DMS114 treated with DMSO at 0.1 percent for 48 hours (cell line): ENCODE results near the gene ALB.
"Not testable (repeated sequence)": the region's sequence is repeated elsewhere in the genome, so short reads cannot be mapped to it uniquely, and the experiment has no call there.

Experiments used
- DNase-seq: peaks from one replicate; lab custom pipeline; 2025; ENCODE audit not compliant: unreplicated experiment; lab: John Stamatoyannopoulos, UW

ALB gene

DNA sequence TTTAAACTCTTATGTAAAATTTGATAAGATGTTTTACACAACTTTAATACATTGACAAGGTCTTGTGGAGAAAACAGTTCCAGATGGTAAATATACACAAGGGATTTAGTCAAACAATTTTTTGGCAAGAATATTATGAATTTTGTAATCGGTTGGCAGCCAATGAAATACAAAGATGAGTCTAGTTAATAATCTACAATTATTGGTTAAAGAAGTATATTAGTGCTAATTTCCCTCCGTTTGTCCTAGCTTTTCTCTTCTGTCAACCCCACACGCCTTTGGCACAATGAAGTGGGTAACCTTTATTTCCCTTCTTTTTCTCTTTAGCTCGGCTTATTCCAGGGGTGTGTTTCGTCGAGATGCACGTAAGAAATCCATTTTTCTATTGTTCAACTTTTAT is at the start of gene ALB:
ALB (plus strand) TSS at position 246 of the 400 bp plus-strand sequence; CDS start at position 287, 41 bp downstream.
- no peak for DNase-seq

GRCh38 chr4:73357174-73357573 is 46.9 kb upstream of the ALB start:
- DNase-seq = not testable (repeated sequence)

- not testable (repeated sequence) for DNase-seq
Observed at GRCh38 chr4:73369506-73370199, 34.4 kb upstream of the ALB start.

- DNase-seq = no peak
Observed at GRCh38 chr4:73375328-73375741, 28.8 kb upstream of the ALB start.

DNA sequence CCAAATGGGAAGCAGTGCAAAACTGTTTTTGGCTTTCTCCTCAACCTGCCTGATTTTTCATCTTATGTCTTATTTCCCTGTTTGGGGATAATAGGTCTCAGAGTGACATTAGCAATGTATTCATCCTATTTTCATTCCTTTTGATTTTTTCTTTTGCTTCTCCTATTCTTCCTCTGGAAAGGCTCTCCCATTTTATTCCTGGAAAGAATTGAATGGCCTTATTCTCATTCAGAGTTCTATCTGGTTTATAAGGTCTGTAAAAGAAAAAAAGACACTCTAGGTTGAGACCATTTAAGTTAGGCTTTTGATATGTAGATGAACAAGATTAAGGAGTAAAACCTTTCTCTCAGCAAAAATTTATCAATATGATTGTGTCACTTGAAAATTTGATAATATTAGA is 27.8 kb upstream of the ALB start:
- DNase-seq = no peak

GRCh38 chr4:73376976-73377375 is 27.1 kb upstream of the ALB start:
- DNase-seq = no peak

GRCh38 chr4:73378887-73379286 is 25.2 kb upstream of the ALB start:
- no peak for DNase-seq

DNA sequence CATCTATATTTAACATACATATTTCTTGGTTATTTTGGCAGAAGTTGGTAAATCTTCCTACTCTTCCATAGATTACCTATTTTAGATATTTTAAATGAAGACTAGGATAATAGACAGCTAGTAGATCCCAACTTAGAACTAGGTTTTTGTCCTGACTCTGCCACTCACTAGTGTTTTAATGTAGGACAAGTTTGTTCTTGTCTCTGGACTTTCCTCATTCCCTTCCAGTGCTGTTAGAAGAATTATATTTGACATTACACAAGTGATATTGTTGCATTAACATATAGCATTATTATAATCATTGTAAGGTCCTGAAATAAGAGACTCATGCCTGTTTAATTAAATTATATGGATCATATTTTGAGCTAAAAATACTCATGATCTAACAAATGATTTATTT is 24.1 kb upstream of the ALB start:
- no peak for DNase-seq

DNA sequence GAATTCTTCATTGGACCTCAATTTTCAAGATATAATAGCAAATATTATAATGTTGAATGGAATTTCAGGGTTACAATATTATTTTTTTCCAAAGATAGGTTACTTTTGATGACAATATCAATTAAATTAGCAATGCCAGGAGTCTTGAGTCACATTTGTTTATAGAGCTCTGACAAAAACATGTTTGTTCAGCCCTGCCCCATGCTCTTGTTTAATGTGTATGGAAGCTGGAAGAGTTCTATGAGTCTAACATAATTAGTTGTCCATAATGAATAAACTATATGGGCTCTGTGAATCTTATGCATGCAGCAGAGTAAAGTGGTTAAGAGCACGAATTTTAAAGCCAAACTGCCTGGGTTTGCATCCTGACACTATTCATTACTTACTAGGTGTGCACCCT is 22.9 kb upstream of the ALB start:
- DNase-seq = no peak

- DNase-seq = no peak
Observed at GRCh38 chr4:73383452-73383851, 20.6 kb upstream of the ALB start.

DNA sequence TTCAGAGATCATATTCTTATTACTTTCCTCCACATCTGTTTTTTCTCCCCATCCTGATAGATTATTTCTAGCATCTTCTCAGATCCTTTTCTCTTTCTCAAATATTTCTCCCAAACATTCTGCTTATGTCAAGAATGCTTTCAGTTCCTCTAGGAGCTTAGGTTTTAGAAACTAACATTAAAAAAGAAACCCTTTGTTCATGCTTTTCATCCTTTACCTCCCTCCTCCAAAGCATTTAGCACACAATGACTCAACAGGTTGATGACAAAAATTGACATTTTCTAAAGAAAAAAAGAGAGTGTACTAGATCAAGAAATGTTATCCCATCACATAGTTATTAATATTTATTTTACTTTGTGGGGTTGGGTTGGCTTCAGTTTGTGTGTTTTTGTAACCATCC is 16.5 kb upstream of the ALB start:
- no peak for DNase-seq

GRCh38 chr4:73388887-73389286 is 15.2 kb upstream of the ALB start:
- DNase-seq = no peak

- not testable (repeated sequence) for DNase-seq
Observed at GRCh38 chr4:73389663-73390062, 14.4 kb upstream of the ALB start.

DNA sequence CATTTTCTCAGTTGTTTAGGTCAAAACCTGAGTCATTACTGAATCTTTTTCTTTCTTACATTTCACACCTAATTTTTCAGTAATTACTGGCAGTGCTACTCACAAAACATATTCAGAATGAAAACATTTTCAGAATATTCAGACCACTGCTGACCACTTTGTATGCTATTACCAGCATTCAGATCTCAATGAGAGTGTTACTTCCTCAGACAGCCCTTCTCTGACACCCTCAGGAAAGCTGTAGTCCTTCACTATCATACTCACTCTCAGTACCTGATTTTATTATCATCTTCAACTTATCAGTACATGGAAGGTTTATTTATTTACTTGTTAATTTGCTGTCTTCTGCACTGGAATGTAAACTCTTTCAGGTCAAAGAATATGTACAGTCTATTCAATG is 12.3 kb upstream of the ALB start:
- no peak for DNase-seq

GRCh38 chr4:73392936-73393335 is 11.2 kb upstream of the ALB start:
- DNase-seq = no peak

GRCh38 chr4:73396304-73396703 is 7.8 kb upstream of the ALB start:
- DNase-seq = no peak

- DNase-seq = no peak
Observed at GRCh38 chr4:73396993-73397972, 6.8 kb upstream of the ALB start.

DNA sequence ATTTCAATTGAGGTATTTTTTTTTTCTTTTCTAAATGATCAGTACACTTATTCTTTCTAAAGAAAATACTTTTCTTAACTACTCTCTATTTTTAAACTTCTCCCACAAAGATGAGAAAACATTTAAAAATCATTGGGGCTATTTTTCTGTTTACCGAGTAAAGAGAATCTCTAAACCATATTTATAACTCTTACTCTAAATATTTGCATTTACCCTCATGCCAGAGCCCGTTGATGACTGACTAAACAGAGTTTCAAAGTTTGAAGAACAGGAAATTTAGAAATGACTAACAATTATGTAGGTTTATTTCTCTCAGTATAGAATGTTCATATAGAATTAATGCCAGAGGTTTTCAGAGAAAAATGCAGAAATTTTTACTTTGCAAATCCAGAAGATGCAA is 2.7 kb upstream of the ALB start:
- no peak for DNase-seq

GRCh38 chr4:73404457-73404856 is 370 bp downstream of the ALB start:
- DNase-seq = no peak

GRCh38 chr4:73405138-73405537 is 1.1 kb downstream of the ALB start:
- DNase-seq = no peak

- no peak for DNase-seq
Observed at GRCh38 chr4:73406548-73406875, 2.4 kb downstream of the ALB start.

DNA sequence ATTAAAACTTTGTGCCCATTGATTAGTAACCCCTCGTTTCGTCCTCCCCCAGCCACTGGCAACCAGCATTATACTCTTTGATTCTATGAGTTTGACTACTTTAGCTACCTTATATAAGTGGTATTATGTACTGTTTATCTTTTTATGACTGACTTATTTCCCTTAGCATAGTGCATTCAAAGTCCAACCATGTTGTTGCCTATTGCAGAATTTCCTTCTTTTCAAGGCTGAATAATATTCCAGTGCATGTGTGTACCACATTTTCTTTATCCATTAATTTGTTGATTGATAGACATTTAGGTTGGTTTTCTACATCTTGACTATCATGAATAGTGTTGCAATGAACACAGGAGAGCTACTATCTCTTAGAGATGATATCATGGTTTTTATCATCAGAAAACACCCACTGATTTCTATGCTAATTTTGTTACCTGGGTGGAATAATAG is 3.2 kb downstream of the ALB start:
- no peak for DNase-seq
